Inflammatory macrophage treated with lipopolysaccharide for 1 hour (primary cell): ENCODE results near the gene CAPZA2.
"Not testable (repeated sequence)": the region's sequence is repeated elsewhere in the genome, so short reads cannot be mapped to it uniquely, and the experiment has no call there.

ENCODE experiments used
- DNase-seq, 2 donors: peaks; one replicate each; pipeline ENCODE4 v3.0.0-alpha.2; 2020 to 2022

CAPZA2 gene

GRCh38 chr7:116862234-116862950 is at the start of gene CAPZA2:
Gene CAPZA2, plus strand, starts transcription at chr7:116862587. Its CDS starts 25 bp downstream, at chr7:116862612.
- DNase-seq: peak; percentile 89 to 95

GRCh38 chr7:116812860-116813259 is 49.5 kb upstream of the CAPZA2 start:
- peak; percentile 16 to 40 for DNase-seq

GRCh38 chr7:116813371-116813770 is 49.0 kb upstream of the CAPZA2 start:
- DNase-seq: peak in 1 of 2 donors; percentile 18

GRCh38 chr7:116815041-116815440 is 47.3 kb upstream of the CAPZA2 start:
- no peak for DNase-seq

GRCh38 chr7:116820149-116820548 is 42.2 kb upstream of the CAPZA2 start:
- no peak for DNase-seq

- DNase-seq: not testable (repeated sequence)
These were observed 40.7 kb upstream of the CAPZA2 start for GRCh38 chr7:116821647-116822046.

- no peak for DNase-seq
These were observed 37.9 kb upstream of the CAPZA2 start for GRCh38 chr7:116824449-116824848.

- no peak for DNase-seq
These were observed 34.1 kb upstream of the CAPZA2 start for GRCh38 chr7:116828281-116828680.

GRCh38 chr7:116829041-116829440 is 33.3 kb upstream of the CAPZA2 start:
- DNase-seq: no peak

- DNase-seq: no peak
These were observed 32.9 kb upstream of the CAPZA2 start for GRCh38 chr7:116829493-116829892.

- no peak for DNase-seq
These were observed 29.7 kb upstream of the CAPZA2 start for GRCh38 chr7:116832692-116833091.

- DNase-seq: no peak
These were observed 27.4 kb upstream of the CAPZA2 start for GRCh38 chr7:116834815-116835504.

GRCh38 chr7:116836048-116836447 is 26.3 kb upstream of the CAPZA2 start:
- DNase-seq: no peak

- DNase-seq: no peak
These were observed 25.5 kb upstream of the CAPZA2 start for GRCh38 chr7:116836911-116837310.

GRCh38 chr7:116837586-116837985 is 24.8 kb upstream of the CAPZA2 start:
- no peak for DNase-seq

GRCh38 chr7:116840256-116840655 is 22.1 kb upstream of the CAPZA2 start:
- DNase-seq: no peak

- DNase-seq: peak; percentile 24 to 33
These were observed 20.0 kb upstream of the CAPZA2 start for GRCh38 chr7:116842371-116842770.

- peak; percentile 74 to 85 for DNase-seq
These were observed 19.0 kb upstream of the CAPZA2 start for GRCh38 chr7:116843378-116843777.

- no peak for DNase-seq
These were observed 11.2 kb upstream of the CAPZA2 start for GRCh38 chr7:116851175-116851574.

- no peak for DNase-seq
These were observed 10.7 kb upstream of the CAPZA2 start for GRCh38 chr7:116851671-116852070.

GRCh38 chr7:116854132-116854531 is 8.3 kb upstream of the CAPZA2 start:
- no peak for DNase-seq

- DNase-seq: no peak
These were observed 5.3 kb upstream of the CAPZA2 start for GRCh38 chr7:116857052-116857451.

GRCh38 chr7:116859323-116859722 is 3.1 kb upstream of the CAPZA2 start:
- peak; percentile 84 to 86 for DNase-seq

GRCh38 chr7:116861717-116862116 is 670 bp upstream of the CAPZA2 start:
- DNase-seq: no peak
